NCI-H748 treated with DMSO at 0.1 percent for 48 hours (cell line): Measurements from ENCODE around the gene HAUS2.
"Not testable (repeated sequence)": the region's sequence is repeated elsewhere in the genome, so short reads cannot be mapped to it uniquely, and the experiment has no call there.

Experiments
- DNase-seq: peaks from one replicate; lab custom pipeline; 2025; lab: John Stamatoyannopoulos, UW

Gene HAUS2

DNA sequence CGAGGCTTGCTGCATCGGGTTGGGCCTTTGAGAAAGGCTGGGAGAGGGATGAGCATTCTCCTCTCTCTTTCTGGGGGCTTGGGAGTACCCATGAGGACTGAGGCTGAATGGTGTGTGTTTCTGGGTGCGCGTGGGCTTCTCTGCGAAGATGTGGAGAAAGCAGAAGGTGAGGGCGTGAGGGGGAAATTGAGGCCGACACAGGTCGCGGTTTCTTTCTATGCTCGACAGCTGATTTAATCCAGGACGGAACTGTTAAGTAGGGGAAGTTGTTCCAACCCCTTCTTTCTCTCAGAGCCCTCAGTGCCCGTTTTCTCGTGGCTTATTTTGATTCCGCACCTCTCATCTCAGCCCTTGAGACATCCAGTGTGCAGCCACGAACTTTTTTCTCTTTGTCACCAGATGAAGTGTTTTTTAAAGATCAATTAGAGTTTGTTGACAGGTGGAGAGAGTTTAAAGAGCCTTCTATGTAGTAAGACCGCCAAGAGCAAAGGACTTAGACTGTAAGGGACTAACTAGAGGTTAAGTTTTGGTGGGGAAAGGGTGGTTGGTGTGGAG, 27.5 kb downstream of the HAUS2 start:
- DNase-seq: no peak

DNA sequence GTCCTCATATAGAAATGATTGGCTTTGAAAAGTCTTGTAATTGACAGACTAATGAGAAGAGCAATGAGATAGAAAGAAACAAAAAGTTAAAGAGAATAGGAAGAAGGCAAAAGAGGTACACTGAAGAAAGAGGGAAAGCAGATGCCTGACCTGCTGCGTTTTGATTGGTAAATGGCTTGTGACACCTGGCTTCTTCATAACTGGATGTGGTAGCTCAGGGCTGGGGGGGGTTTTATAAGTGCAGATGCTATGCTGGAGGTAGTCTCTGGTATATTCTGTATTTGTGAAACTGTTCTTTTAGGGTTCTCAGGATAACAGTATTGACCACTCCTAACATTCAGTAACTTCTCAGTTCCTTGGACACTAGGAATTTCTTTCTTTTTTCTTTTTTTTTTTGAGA, 28.1 kb downstream of the HAUS2 start:
- DNase-seq: no peak

DNA sequence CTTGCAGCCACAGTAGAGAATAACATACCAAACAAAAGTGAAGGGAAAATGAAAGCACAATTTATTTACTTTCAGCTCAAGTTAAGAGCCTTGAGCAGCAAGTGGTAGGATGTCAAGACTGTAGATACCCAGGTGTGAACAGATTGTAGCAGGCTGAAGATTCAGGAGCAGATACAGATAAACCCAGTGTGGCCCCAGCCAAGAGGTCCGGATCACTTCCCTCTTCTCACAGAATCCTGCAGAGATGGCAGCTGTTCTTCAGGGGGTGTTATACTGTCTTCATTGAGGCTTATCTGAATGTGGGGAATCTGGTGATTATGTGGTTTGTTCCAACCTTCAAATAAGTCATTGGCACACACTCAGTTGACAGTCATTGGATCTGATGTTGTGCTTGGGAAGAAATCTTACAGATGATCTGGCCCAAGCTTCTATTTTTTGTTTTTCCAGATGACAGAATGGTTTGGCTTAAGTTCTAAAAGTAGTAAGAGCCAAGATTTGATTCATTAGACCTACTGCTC, 28.9 kb downstream of the HAUS2 start:
- no peak for DNase-seq

DNA sequence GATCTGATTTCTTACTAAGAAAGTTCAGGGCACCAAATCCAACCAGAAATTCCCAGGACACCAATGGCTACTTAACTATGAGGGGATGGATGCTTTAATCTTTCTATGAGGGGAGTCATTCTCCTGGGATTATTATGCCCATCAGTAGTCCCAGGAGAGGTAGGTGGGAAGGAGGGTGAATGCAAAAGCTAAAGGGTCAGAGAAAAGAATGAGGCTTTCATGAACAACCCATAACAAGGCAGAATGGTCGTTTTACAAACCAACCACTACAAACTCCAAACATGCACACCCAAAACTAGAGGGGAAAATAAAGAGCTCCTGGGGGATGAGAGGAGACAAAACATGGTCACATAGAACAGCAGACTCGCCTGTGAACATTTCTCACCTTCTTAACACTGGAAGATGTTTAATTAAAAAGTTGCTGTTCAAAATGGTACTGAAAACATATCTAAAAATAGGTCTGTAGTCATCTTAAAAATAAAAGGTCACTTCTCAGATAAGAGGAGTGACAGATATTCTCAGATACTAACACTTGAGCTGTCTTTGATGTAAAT, 30.4 kb downstream of the HAUS2 start:
- DNase-seq: no peak

DNA sequence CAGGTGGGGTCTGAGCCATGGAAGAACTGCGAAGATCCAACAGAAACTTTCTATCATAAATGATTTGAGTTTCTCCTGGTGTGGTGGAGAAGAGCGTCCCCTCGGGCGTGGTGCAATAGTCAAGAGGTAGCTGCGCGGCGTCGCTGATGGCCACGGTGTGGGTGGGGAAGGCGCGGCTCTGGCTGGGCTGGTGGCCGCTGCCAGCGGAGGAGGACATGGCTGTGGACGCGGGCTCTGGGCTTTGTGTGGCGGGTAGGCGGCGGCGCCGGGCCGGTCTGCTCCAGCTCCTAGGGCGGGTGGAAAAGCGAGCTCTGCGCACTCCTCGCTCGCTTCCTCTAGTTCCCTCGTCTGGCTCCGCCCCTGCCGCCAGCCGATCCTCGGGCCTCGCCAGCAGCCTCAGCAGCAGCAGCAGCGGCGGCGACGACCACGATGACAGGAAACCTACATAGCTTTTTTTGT, 32.7 kb downstream of the HAUS2 start:
- DNase-seq: peak; percentile 67

GRCh38 chr15:42582569-42583375, 34.1 kb downstream of the HAUS2 start:
- DNase-seq: no peak

GRCh38 chr15:42584031-42584765, 35.6 kb downstream of the HAUS2 start:
- DNase-seq: no peak

GRCh38 chr15:42590619-42591237, 42.1 kb downstream of the HAUS2 start:
- no peak for DNase-seq

- no peak for DNase-seq
Observed at GRCh38 chr15:42591238-42591934, 42.7 kb downstream of the HAUS2 start.

DNA sequence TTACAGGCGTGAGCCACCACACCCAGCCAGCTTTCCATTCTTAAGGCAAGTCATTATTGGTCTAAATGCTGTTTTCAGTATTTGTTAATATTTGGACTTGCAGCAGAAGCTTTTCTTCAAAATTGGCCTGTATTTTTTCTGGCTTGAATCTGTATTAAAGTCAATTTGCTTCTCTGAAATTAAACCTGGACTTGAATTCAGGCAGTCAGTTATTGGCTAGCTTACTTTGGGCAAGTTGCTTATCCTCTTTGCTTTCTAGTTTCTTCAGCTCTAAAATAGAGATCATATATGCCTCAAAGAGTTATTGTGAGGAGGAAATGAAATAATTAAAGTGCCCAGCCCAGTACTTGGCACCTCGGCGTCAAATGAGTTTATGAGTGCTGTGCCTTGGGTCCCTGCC, 44.1 kb downstream of the HAUS2 start:
- no peak for DNase-seq

DNA sequence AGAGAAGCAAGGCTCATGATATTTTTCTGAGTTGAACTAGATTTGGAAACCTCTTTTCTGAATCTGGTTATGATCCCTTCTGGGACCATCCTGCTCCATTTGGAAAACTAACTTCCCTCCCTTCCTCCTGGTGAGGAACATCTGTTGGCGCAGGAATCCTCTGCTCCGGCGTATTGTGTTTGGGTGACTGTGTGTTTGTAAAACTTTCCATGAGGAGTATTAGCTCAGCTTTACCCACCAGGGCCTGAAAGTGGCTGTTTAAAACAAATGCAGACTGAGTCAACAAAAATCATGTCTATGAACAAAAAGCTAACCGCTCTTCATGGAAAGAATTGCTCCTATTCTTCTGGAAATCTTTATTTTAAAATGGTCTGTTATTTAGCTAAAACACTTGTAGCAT, 44.5 kb downstream of the HAUS2 start:
- DNase-seq: no peak

DNA sequence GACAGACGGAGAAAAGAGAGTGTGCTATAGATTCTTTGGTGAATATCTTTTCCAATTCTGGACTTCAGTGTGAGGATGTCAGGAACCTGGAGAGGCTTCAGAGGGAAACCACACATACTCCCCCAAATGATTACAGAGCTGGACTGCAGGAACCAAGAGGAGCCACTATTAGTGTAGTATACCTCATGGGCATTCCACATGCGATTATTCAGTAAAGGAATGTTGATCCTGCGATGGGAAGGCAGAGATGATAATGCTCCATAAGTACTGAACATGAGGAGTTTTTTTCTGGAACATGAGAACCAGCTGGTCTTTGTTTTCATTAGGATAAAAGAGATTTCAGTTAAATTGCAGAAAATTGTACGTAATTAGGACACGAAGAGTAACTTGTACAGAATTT, 45.5 kb downstream of the HAUS2 start:
- no peak for DNase-seq

GRCh38 chr15:42595626-42596240, 47.1 kb downstream of the HAUS2 start:
- DNase-seq: no peak

DNA sequence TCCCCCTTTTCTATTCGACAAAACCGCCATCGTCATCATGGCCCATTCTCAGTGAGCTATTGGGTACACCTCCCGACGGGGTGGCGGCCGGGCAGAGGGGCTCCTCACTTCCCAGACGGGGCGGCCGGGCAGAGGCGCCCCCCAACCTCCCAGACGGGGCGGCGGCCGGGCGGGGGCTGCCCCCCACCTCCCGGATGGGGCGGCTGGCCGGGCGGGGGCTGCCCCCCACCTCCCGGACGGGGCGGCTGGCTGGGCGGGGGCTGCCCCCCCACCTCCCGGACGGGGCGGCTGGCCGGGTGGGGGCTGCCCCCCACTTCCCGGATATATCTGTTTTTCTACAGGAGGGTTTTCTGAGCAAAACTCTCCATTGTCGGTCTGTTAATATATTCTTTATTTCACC, 52.7 kb downstream of the HAUS2 start:
- not testable (repeated sequence) for DNase-seq

- DNase-seq: no peak
Observed at GRCh38 chr15:42602501-42602900, 53.9 kb downstream of the HAUS2 start.

DNA sequence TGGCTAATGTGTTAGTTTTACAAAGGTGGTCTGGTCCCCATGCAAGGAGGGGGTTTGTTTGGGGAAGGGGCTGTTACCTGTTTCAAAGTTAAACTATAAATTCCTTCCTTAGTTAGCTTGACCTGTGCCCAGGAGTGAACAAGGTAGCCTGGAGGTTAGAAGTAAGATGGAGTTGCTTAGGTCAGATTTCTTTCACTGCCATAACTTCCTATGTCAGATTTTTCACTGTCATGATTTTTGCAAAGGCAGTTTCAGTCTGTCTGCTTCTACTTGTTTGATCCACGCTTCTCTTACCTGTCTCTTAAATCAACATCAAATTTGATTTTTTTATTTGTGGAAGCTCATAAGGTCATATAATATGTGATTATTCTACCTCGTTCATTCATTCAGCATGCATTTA, 55.3 kb downstream of the HAUS2 start:
- no peak for DNase-seq

DNA sequence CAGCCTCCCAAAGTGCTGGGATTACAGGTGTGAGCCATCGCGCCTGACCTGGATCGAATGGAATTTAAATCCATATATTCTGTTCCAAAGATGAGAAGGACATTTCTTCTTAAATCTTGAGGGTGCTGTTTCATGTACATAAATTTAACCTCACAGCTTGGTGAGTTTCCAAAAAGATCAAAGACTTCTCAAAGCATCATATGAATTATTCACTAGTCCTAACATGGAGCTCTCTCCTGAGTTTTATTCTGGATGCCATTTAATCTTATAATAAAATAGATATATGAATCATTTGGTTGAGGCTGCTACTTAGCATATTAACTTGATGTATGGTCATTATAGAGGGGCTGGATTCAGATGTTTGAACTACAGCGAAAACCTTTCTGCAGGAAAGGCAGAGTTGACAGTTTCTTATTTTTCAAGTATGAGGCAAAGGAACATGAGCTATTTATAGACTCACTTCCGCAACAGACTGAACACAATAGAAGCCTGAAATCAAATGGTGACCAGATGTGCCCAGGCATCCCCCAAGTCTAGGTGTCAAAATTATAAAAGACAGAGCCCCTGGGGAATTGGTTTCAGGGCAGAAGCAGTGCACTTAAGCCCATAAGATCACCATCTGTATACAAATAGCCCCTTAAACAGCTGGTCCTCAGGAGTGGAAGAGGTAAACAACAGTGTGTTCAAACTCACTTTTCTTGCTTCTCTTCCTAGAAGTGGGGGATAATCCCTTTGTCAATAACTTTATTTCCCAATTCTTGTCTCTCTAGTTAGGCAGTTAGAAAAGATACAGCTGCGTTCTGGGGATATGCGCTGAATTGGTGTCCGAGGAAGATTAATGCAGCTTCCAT, 56.5 kb downstream of the HAUS2 start:
- DNase-seq: no peak

GRCh38 chr15:42605796-42606195, 57.2 kb downstream of the HAUS2 start:
- no peak for DNase-seq

DNA sequence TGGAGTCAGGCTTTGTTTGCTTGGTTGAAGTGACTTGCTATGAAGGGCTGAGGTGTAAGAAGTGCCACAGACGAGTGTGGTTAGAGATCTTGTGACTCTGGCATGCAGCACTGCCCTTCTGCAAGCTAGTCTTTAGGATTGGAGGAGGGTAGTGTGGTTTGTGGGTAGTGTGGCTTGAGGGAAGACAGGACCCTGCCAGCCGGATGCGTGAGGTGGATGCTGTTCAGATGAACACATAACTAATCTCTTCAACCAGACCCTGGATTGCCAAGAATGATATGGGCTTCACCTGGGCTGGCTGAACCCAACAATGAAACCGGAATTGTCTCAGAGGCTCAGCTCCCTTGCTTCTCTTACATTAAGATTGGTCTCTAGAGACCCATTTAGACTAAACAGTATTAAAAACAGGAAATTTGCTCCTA, 59.5 kb downstream of the HAUS2 start:
- no peak for DNase-seq
